ENCODE results near the gene MYRFL. TPM values are rescaled to one million over a fixed set of nuclear protein-coding genes. Genes with fewer than 3 reads are reported as not detected.

MYRFL gene
- total and polyA plus RNA-seq, 9 donors, result 0.21 to 0.94 (median 0.41) TPM

DNA sequence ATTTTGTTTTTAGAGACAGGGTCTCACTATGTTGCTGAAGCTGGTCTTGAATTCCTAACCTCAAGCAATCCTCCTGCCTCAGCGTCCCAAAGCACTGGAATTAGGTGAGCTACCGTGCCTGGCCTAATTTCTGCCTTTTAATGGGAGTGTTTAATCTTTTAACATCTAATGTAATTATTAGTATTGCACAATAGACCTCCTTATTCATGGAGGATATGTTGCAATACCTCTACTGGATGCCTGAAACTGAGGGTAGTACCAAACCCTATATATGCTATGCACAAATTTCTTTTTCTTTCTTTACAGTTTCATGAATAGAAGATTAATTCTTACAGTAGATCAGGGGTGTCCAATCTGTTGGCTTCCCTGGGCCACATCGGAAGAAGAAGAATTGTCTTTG, 47.8 kb downstream of the MYRFL start:
- Histone ChIP-seq H3K27me3 (ENCODE audit: control insufficient read depth, insufficient read depth, low read length) (no peaks in the 10 kb centered on the region), H3K4me3 (ENCODE audit: low read length) (no peak overlapping the region), H3K36me3 (ENCODE audit: control insufficient read depth, insufficient read depth, low read length) (no peaks in the 10 kb centered on the region), H3K9me3 (replicated peaks; ENCODE audit: control insufficient read depth, low read depth, low read length) (no peaks in the 10 kb centered on the region), H3K27ac (ENCODE audit: low read length) (no peak overlapping the region), H3K4me1 (ENCODE audit: control insufficient read depth, insufficient read depth, low read length) (no peaks in the 10 kb centered on the region)
- DNase-seq, result no peak
- WGBS (ENCODE audit: insufficient coverage), result no CpG with 5 or more reads among the region's 3 CpGs

GRCh38 chr12:69873429-69873828, 48.4 kb downstream of the MYRFL start:
- no peaks in the 10 kb centered on the region for H3K9me3 ChIP-seq (replicated peaks; ENCODE audit: control insufficient read depth, low read depth, low read length)
- no peaks in the 10 kb centered on the region for H3K4me1 ChIP-seq (ENCODE audit: control insufficient read depth, insufficient read depth, low read length)
- WGBS (ENCODE audit: insufficient coverage), result no CpG with 5 or more reads among the region's 2 CpGs
- DNase-seq, result no peak
- H3K4me3 ChIP-seq (ENCODE audit: low read length), result no peak overlapping the region
- no peak overlapping the region for H3K27ac ChIP-seq (ENCODE audit: low read length)
- no peaks in the 10 kb centered on the region for H3K36me3 ChIP-seq (ENCODE audit: control insufficient read depth, insufficient read depth, low read length)
- no peaks in the 10 kb centered on the region for H3K27me3 ChIP-seq (ENCODE audit: control insufficient read depth, insufficient read depth, low read length)

DNA sequence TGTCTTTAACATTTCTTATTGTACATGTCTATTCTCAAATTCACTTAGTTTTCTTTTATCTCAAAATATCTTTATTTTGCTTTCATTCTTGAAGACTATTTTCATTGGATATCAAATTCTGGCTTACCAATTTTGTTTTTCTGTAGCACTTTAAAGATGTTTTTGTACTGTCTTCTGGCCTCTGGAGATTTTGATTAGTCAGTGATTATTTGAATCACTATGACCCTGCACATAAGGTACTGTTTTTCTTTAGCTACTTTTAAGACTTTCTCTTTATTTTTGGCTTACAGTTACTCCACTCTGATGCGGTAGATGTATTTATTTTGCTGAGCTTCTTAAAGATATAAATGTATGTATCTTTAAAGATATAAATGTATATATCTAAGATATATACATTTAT, 49.6 kb downstream of the MYRFL start:
- DNase-seq, result no peak
- no peaks in the 10 kb centered on the region for H3K27me3 ChIP-seq (ENCODE audit: control insufficient read depth, insufficient read depth, low read length)
- no peaks in the 10 kb centered on the region for H3K9me3 ChIP-seq (replicated peaks; ENCODE audit: control insufficient read depth, low read depth, low read length)
- H3K36me3 ChIP-seq (ENCODE audit: control insufficient read depth, insufficient read depth, low read length), result no peaks in the 10 kb centered on the region
- no peak overlapping the region for H3K4me3 ChIP-seq (ENCODE audit: low read length)
- no peak overlapping the region for H3K27ac ChIP-seq (ENCODE audit: low read length)
- peaks cover 5% of the 10 kb centered on the region for H3K4me1 ChIP-seq (ENCODE audit: control insufficient read depth, insufficient read depth, low read length)
- no CpG with 5 or more reads among the region's 1 CpG for WGBS (ENCODE audit: insufficient coverage)

DNA sequence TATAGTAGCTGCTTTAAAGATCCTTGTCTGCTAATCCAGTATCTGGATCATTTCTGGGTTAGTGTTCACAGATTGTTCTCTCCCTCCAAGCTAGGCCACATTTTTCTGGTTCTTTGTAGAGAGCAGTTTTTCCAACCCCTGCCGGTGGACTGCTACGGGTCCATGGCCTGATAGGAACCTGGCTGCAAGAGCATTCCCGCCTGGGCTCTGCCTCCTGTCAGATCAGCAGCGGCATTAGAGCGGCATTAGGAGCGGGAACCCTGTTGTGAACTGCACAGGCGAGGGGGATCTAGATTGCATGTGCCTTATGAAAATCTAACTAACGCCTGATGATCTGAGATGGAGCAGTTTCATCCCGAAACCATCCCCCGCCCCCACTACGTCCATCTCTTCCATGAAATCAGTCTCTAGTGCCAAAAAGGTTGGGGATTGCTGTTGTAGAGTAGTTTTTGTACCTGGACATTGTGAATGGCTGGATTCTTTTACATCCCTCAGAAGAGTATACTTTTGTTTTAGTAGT, 50.4 kb downstream of the MYRFL start:
- Histone ChIP-seq H3K27me3 (ENCODE audit: control insufficient read depth, insufficient read depth, low read length) (no peaks in the 10 kb centered on the region), H3K4me3 (ENCODE audit: low read length) (no peak overlapping the region), H3K36me3 (ENCODE audit: control insufficient read depth, insufficient read depth, low read length) (no peaks in the 10 kb centered on the region), H3K27ac (ENCODE audit: low read length) (no peak overlapping the region), H3K4me1 (ENCODE audit: control insufficient read depth, insufficient read depth, low read length) (peaks cover 5% of the 10 kb centered on the region), H3K9me3 (replicated peaks; ENCODE audit: control insufficient read depth, low read depth, low read length) (no peaks in the 10 kb centered on the region)
- WGBS (ENCODE audit: insufficient coverage), result 78% methylated on average over 6 of the region's 11 CpGs
- DNase-seq, result no peak

- DNase-seq, result peak; percentile 88
- WGBS (ENCODE audit: insufficient coverage), result 34% methylated on average over 13 of the region's 23 CpGs
- no peaks in the 10 kb centered on the region for H3K36me3 ChIP-seq (ENCODE audit: control insufficient read depth, insufficient read depth, low read length)
- H3K27me3 ChIP-seq (ENCODE audit: control insufficient read depth, insufficient read depth, low read length), result no peaks in the 10 kb centered on the region
- H3K9me3 ChIP-seq (replicated peaks; ENCODE audit: control insufficient read depth, low read depth, low read length), result no peaks in the 10 kb centered on the region
- peak overlapping the region; percentile 23 for H3K4me3 ChIP-seq (ENCODE audit: low read length)
- no peak overlapping the region for H3K27ac ChIP-seq (ENCODE audit: low read length)
- H3K4me1 ChIP-seq (ENCODE audit: control insufficient read depth, insufficient read depth, low read length), result peaks cover 7% of the 10 kb centered on the region
Observed at GRCh38 chr12:69879007-69879960, 54.3 kb downstream of the MYRFL start.

DNA sequence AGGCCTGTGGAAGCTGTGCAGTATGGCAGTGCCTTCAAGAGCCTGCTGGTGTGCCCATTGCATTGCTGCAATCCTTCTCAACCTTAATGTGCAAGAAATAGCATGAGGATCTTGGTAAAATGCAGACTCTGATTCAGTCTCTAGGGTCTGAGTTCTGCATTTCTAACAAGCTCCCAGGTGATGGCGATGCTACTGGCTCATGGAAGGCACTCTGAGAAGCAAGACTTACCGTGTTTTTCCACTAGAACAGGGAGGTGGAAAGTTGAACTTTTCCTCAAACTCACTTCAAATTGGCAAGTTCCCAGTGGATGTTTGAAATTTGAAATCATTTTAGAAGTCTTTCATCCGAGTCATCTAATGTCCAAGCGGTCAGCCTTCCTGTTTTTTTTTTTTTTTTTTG, 55.5 kb downstream of the MYRFL start:
- WGBS (ENCODE audit: insufficient coverage), result no CpG with 5 or more reads among the region's 4 CpGs
- no peaks in the 10 kb centered on the region for H3K9me3 ChIP-seq (replicated peaks; ENCODE audit: control insufficient read depth, low read depth, low read length)
- no peak overlapping the region for H3K27ac ChIP-seq (ENCODE audit: low read length)
- H3K4me3 ChIP-seq (ENCODE audit: low read length), result no peak overlapping the region
- H3K36me3 ChIP-seq (ENCODE audit: control insufficient read depth, insufficient read depth, low read length), result no peaks in the 10 kb centered on the region
- no peaks in the 10 kb centered on the region for H3K27me3 ChIP-seq (ENCODE audit: control insufficient read depth, insufficient read depth, low read length)
- peaks cover 8% of the 10 kb centered on the region for H3K4me1 ChIP-seq (ENCODE audit: control insufficient read depth, insufficient read depth, low read length)
- peak; percentile 46 for DNase-seq

- DNase-seq, result peak; percentile 41
- WGBS (ENCODE audit: insufficient coverage), result 38% methylated on average over 2 of the region's 3 CpGs
Observed at GRCh38 chr12:69881771-69882170, 56.7 kb downstream of the MYRFL start.

GRCh38 chr12:69884386-69884785, 59.4 kb downstream of the MYRFL start:
- H3K4me1 ChIP-seq (ENCODE audit: control insufficient read depth, insufficient read depth, low read length), result peaks cover 11% of the 10 kb centered on the region
- H3K4me3 ChIP-seq (ENCODE audit: low read length), result no peak overlapping the region
- no peaks in the 10 kb centered on the region for H3K9me3 ChIP-seq (replicated peaks; ENCODE audit: control insufficient read depth, low read depth, low read length)
- no peaks in the 10 kb centered on the region for H3K36me3 ChIP-seq (ENCODE audit: control insufficient read depth, insufficient read depth, low read length)
- H3K27me3 ChIP-seq (ENCODE audit: control insufficient read depth, insufficient read depth, low read length), result no peaks in the 10 kb centered on the region
- no peak overlapping the region for H3K27ac ChIP-seq (ENCODE audit: low read length)
- 75% methylated on average over 2 of the region's 2 CpGs for WGBS (ENCODE audit: insufficient coverage)
- DNase-seq, result no peak

More at GRCh38 chr12:69881771-69882170, 56.7 kb downstream of the MYRFL start:
- H3K9me3 ChIP-seq (replicated peaks; ENCODE audit: control insufficient read depth, low read depth, low read length), result no peaks in the 10 kb centered on the region
- peaks cover 15% of the 10 kb centered on the region for H3K4me1 ChIP-seq (ENCODE audit: control insufficient read depth, insufficient read depth, low read length)
- no peak overlapping the region for H3K27ac ChIP-seq (ENCODE audit: low read length)
- no peaks in the 10 kb centered on the region for H3K36me3 ChIP-seq (ENCODE audit: control insufficient read depth, insufficient read depth, low read length)
- H3K4me3 ChIP-seq (ENCODE audit: low read length), result no peak overlapping the region
- no peaks in the 10 kb centered on the region for H3K27me3 ChIP-seq (ENCODE audit: control insufficient read depth, insufficient read depth, low read length)

DNA sequence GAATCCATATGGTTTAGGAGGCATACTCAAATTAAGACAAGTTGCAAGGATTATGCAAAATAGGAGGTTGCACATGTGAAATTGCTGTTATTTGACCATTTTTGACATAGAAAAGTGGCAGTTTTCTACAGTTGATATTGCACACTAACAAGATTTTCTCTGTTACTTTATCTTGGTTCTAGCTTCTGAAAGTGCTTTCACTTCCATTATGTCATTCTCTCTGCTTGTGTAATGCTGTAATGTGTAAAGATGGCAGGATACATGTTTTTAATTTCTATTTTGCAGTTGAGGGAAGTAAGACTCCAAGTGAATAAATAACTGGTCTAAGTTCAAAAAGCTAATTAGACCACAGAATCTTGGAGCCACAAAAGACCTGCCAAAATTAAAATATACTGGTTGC, 60.6 kb downstream of the MYRFL start:
- no peak for DNase-seq
- no peak overlapping the region for H3K4me3 ChIP-seq (ENCODE audit: low read length)
- no peaks in the 10 kb centered on the region for H3K36me3 ChIP-seq (ENCODE audit: control insufficient read depth, insufficient read depth, low read length)
- H3K4me1 ChIP-seq (ENCODE audit: control insufficient read depth, insufficient read depth, low read length), result peaks cover 15% of the 10 kb centered on the region
- H3K27me3 ChIP-seq (ENCODE audit: control insufficient read depth, insufficient read depth, low read length), result no peaks in the 10 kb centered on the region
- no peaks in the 10 kb centered on the region for H3K9me3 ChIP-seq (replicated peaks; ENCODE audit: control insufficient read depth, low read depth, low read length)
- H3K27ac ChIP-seq (ENCODE audit: low read length), result no peak overlapping the region

DNA sequence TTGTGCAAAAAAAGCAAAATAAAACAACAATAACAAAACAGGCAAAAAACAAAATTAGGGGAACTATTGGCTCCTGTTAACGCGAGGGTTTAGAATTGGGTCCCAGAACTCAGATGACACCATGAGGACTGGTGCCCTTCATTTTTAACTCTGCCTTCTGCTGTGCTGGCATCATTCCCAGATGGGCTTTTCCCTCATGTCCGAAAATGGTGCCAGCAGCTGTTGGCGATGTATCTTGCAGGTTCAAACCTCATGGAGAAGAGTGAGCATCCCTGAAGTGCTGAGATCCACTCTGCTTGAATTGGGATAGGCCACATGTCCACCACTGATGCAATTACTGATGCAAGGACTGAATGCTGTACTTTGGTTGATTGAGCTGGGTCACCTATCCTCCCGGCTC, 61.1 kb downstream of the MYRFL start:
- Histone ChIP-seq H3K4me3 (ENCODE audit: low read length) (no peak overlapping the region), H3K4me1 (ENCODE audit: control insufficient read depth, insufficient read depth, low read length) (peaks cover 15% of the 10 kb centered on the region), H3K36me3 (ENCODE audit: control insufficient read depth, insufficient read depth, low read length) (no peaks in the 10 kb centered on the region), H3K27ac (ENCODE audit: low read length) (no peak overlapping the region), H3K27me3 (ENCODE audit: control insufficient read depth, insufficient read depth, low read length) (no peaks in the 10 kb centered on the region), H3K9me3 (replicated peaks; ENCODE audit: control insufficient read depth, low read depth, low read length) (no peaks in the 10 kb centered on the region)
- 85% methylated on average over 4 of the region's 5 CpGs for WGBS (ENCODE audit: insufficient coverage)
- DNase-seq, result peak; percentile 74
